HG03064 (cell line): ENCODE results near the gene CEP112.
"Not testable (repeated sequence)": the region's sequence is repeated elsewhere in the genome, so short reads cannot be mapped to it uniquely, and the experiment has no call there.

ENCODE experiments used
- ATAC-seq: cut with Tn5 transposase; IDR thresholded peaks from one replicate; pipeline ENCODE4 v1.9.1; 2021; ENCODE audit warnings: low read depth; ENCODE audit not compliant: unreplicated experiment

Gene CEP112

DNA sequence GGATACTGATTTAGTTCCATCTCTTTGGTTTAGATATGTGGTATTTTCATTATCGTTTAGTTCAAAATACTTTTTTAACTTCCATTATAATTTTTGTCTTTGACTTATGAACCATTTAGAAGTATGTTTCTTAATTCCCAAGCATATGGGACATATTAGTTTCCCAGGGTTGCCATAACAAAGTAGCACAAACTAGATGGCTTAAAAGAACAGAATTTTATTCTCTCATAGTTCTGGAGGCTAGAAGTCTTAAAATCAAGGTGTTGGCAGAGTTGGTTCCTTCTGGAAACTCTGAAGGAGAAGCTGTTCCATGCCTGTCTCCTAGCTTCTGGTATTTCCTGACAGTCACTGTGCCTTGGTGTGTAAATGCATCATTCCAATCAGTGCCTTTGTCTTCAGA is 339.0 kb downstream of the CEP112 start:
- ATAC-seq, result no peak

DNA sequence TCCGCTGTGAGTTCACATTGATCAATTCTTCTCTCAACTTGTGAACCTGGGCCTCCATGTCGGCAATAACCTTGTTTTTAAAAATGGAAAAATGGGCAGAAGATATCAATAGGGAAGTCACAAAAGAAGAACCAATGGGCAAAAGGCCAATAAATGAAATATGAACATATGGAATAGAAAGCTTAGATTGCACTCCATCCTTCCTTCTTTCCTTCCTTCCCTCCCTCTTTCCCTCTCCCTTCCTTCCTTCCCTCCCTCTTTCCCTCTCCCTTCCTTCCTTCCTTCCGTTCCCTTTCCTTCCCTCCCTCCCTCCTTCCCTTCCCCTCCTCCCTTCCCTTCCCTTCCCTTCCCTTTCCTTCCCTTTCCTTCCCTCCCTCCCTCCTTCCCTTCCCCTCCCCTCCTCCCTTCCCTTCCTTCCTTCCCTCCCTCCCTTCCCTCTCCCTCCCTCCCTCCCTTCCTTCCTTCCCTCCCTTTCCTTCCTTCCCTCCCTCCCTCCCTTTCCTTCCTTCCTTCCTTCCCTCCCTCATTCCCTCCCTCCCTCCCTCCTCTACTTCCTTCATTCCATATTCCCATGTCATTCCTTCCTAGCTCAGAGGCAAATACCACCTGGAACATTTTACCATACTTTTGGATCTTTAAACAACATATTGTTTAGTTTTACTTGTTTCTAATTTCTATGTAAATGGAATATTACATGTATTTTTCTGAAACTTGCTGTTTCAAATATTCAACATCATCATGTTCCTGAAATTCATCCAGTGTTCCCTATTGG is 339.8 kb downstream of the CEP112 start:
- no peak for ATAC-seq

DNA sequence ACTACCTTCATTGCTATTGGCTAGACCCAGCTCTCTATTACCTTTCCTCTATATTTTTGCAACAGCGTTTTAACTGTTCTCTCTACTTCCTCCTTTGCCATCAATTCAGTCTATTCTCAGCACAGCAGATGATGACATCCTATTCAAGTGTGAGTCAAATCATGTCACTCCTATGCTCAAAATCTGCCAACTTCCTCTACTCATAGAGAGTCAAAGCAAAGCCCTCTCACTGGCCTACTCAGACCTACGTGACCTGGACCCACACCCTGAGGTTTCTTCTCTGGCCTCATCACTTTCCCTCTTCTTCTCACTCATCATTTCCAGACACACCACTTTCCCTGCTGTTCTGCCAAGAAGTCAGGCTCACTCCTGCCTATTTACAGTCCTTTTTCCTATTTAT is 341.4 kb downstream of the CEP112 start:
- ATAC-seq, result no peak

DNA sequence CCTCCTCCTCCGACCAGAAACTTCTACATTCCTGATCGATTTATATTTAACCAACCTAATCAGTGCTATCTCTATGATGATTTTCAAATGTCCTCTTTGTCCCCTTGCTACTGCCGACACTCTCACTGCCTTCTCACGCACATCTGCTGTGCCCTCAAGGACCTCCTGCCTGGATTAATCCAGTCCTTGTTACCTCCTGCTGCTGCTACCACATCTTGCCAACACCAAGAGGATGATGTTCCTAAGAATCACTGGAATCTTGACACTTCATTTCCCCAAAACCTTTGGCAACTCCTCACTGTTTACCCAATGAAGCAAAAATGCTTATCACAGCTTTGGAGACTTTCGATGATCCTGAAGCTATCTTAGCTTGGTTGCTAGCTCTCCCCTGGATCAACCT is 343.2 kb downstream of the CEP112 start:
- no peak for ATAC-seq

DNA sequence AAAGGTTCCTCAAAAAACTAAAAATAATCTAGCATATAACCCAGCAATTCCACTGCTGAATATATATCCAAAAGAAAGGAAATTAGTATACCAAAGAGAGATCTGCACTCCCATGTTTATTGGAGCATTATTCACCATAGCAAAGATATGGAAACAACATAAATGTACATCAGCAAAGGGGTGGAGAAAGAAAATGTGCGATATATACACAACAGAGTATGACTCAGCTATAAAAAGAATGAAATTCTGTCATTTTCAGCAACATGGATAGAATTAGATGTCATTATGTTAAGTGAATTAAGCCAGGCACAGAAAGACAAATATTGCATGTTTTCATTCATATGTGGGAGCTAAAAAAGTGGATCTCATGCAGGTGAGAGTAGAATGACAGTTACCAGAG is 350.8 kb downstream of the CEP112 start:
- no peak for ATAC-seq

DNA sequence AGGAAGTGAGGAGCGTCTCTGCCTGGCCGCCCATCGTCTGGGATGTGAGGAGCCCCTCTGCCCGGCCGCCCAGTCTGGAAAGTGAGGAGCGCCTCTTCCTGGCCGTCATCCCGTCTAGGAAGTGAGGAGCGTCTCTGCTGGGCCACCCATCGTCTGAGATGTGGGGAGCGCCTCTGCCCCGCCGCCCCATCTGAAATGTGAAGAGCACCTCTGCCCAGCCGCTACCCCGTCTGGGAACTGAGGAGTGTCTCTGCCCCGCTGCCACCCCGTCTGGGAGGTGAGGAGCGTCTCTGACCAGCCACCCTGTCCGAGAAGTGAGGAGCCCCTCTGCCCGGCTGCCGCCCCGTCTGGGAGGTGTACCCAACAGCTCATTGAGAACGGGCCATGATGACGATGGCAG is 354.7 kb downstream of the CEP112 start:
- not testable (repeated sequence) for ATAC-seq

DNA sequence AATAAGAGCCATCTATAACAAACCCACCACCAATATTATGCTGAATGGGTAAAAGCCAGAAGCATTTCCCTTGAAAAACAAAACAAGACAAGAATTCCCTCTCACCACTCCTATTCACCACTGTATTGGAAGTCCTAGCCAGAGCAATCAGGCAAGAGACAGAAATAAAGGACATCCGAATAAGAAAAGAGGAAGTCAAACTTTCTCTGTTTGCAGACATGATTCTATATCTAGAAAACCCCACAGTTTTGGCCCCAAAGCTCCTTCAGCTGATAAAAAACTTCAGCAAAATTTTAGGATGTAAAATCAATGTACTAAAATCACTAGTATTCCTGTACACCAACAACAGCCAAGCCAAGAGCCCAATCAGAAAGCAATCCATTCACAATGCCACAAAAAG is 358.7 kb downstream of the CEP112 start:
- no peak for ATAC-seq

DNA sequence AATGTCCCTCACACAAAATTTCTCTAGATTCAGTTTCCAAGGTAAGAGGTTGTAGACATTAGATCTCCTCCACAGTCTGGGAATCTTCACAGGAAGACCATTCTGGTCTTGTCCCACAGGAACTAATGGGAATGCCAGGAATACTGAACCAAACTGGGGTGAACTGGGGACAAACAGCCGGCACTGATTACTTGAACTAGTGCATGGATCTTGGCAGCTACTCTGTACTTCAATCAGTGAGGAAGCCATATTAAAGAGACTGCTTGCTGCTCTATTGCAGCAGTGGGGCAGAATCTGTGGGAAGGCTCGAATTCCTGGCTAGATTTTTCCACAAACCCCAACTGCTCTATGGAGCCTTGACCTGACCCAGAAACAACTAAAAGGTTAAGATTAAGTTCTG is 361.6 kb downstream of the CEP112 start:
- no peak for ATAC-seq

DNA sequence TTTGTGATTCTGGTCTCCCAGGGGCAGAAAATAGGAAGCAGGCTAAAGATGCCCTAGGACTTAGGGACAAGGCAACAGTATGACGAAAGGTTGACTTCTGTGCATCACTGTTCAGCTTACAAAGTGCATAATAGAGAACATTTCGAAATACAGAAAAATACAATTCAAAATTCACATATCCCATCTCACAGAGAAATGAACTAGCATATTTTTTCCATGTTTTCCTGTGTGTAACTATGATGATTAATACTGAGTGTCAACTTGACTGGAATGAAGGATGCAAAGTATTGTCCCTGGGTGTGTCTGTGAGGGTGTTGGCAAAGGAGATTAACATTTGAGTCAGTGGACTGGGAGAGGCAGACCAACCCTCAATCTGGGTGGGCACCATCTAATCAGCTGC is 365.4 kb downstream of the CEP112 start:
- ATAC-seq, result not testable (repeated sequence)

DNA sequence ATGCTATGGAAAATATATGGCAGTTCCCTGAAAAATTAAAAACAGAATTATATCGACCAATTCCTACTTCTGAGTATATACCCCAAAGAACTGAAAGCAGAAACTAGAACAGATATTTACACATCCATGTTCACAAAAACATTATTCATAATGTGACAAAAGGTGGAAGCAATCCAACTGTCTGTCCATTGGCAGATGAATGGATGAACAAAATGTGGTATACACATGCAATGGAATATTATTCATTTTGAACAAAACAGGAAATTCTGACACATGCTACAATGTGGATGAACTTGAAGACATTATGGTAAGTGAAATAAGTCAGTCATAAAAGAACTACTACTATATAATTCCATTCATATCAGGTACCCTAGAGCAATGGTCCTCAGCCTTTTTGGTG is 367.0 kb downstream of the CEP112 start:
- ATAC-seq, result no peak

DNA sequence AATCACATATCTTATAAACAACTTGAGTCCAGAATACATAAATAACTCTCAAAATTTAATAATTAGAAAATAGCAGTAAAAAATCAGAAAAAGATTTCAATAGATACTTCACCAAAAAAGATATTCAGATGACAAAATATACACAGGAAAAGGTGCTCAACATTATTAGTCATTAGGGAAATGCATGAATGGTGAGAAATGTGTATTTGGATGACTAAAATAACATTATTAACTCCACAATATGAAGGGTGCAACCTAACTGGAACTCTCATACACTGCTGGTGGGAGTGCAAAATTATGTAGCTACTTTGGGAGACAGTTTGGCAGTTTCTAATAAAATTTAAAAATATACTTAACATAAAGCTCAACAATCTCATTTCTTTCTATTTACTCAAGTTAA is 368.2 kb downstream of the CEP112 start:
- ATAC-seq, result no peak

DNA sequence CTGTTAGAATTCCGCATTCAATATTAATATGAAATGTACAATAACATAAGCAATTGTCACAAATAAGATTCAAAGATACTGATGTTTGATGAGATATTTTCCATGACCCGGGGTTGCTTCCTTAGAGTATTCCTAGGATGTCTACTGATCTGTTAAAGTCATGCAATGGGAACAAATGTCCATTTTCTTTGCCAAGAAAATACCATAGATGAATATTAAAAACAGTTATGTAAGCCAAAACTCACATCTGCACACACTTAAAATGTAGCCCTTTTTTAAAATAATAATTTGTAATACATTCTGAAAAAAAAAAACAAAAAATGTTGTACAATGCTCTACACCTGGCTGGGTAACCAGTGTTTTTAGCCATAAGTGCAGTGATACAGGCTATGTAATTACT is 371.1 kb downstream of the CEP112 start:
- ATAC-seq, result no peak

DNA sequence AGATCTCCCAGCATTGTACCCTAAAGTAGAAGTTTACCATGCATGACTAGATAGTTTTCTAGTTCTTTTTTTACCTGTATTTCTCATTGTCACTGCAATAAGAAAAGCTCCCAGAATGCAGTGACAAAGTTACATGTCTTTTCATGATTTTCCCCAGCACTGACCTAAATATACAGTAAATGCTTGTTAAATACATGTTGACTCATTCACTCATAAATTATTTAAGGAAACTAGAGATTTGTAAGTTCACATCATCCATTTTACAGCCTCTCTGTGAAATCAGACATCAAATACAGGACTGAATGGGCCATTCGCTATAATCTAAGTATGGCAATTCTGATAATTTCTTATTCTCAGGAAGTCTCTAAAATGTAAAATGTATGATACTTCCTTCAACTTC is 371.6 kb downstream of the CEP112 start:
- no peak for ATAC-seq

DNA sequence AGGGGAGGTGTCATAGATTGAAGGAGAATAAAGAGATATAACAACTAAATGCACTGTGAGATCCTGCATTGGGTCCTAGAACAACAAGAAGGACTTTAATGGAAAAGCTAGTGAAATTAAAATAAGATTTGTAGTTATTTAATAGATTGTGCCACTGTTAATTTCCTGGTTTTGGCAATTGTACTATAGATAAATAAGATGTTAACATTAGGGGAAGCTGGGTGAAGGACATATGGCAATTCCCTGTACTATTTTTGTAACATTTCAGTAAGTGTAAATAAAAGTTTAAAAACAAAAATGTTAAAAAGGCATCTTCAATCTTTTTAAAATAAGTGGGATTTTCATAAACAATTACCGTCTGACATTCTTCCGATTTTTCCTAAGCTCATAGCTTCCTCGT is 372.1 kb downstream of the CEP112 start:
- ATAC-seq, result no peak

DNA sequence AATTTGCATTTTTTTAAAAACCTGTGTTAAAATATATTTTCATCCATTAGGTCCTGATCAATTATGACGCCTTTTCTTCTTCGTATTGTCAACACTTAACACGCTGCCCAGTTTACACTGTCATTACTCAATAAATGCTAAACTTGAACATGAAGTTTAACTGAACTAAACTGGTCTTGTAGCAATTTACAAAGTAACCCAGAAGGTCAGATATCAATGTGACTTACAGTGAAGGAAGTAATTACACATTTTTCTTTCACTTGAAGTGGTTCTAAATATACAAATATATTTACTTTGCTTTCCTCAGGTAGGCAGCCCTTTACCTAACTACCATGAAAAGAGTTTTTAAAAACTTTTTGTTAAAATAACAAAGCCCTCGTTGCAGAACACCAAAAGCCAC is 374.0 kb downstream of the CEP112 start:
- no peak for ATAC-seq

DNA sequence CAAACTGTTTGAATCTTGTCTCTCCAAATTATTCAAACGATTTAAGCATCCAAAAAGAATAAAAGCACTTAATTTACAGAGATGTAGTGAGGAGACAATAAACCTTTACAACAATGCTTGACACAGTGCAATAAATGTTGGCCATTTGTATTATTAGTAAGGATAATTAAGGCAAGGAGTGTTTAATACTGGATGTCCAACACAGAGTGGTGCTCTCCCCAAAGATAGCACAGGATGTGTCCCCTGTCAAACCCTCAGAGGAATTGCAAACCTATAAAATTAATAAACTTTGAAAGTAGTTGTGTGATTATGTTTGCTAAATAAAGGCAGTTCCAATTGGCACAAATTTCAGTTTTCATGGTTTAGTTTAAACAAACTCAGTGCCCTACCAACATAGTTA is 377.5 kb downstream of the CEP112 start:
- ATAC-seq, result no peak

DNA sequence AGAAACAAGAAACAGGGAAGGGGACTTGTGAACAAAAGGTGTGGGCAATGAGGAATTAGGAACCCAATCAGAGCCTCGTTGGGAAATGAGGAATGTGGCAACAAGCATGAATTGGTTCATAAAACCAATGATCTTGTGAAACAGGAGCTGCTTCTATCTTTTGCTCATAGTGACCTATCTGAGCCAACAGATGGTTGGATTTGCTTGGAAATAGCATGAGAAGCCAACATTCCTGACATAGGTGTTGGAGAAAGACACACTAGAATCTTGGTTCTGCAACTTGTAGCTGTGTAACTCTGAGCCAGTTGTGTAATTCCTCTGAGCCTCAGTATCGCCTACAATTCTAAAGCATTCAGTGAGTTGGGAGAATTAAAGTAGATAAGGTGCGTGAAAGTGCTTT is 378.6 kb downstream of the CEP112 start:
- ATAC-seq, result no peak

DNA sequence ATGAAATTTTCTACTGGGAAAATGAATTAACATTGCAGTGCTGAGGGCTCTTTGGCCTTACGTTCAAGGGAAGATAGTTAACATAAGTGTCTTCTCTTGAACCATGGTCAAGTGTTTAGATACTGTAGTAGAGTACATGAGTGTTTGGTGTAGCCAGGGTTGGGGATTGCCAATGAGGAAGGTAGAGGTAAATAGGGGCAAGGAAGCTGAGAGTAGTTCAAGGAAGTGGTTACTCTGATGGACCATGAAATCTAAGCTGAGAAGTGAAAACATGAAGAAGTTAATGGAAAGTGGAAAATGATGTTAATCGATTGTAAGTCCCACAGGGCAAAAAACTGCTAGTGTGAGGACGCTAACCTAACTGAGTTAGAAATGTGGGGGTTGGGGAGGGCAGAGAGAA is 380.9 kb downstream of the CEP112 start:
- no peak for ATAC-seq

DNA sequence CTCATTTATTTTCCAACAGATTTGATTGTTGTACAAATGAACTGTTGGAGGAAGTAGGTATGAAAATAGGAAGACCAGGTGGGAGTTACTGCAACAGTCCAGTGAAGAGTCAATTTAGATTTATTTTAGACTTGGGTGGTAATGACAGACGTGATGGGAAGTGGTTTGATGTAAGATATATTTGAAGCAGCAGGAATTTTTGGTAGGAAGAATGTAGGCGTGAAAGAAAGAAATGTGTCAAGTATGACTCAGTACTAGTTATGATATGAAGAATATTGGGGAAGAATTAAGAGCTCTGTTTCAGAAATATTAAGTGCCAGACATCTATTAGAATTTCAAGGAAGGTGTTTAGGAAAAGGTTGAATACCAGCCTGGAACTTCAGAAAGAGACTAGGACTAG is 382.6 kb downstream of the CEP112 start:
- ATAC-seq, result no peak

DNA sequence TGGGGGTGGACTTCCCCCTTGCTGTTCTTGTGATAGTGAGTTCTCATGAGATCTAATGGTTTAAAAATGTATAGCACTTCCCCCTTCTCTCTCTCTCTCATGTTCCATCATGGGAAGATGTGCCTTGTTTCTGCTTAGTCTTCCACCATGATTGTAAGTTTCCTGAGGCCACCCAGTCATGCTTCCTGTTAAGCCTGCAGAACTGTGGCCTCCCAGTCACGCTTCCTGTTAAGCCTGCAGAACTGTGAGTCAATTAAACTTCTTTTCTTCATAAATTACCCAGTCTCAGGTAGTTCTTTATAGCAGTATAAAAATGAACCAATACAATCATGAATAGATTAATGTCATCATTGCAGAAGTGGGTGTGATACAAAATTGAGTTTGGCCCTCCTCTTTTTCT is 383.4 kb downstream of the CEP112 start:
- not testable (repeated sequence) for ATAC-seq

DNA sequence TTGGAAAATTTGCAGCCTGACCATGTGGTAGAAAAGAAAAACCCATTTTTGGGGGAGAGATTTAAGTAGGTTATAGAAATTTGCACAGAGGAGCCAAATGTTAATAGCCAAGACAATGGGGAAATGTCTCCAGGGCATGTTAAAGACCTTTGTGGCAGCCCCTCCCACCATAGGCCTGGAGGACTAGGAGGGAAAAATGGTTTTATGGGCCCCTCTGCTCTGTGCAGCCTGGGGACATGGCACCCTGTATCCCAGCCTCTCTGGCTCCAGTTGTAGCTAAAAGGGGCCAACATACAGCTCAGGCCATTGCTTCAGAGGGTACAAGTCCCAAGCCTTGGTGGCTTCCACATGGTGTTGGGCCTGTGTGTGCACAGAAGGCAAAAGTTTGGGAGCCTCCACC is 384.6 kb downstream of the CEP112 start:
- no peak for ATAC-seq

DNA sequence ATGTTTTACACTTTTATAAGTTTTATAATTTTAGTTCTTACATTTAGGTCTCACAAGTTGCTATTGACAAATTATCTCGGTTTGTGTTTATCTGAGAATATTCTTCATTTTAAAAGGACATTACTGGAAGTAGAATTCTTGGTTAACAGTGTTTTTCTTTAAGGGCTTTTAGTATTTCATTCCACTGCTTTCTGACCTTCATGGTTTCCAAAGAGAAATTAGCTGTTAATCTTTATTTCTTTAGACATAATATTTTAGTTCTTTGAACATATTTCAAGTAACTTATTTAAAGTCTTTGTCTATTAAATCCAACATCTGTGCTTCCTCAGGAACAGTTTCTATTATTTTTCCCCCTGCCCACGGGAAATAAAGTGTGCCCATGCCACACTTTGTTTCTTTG is 390.4 kb downstream of the CEP112 start:
- ATAC-seq, result no peak

DNA sequence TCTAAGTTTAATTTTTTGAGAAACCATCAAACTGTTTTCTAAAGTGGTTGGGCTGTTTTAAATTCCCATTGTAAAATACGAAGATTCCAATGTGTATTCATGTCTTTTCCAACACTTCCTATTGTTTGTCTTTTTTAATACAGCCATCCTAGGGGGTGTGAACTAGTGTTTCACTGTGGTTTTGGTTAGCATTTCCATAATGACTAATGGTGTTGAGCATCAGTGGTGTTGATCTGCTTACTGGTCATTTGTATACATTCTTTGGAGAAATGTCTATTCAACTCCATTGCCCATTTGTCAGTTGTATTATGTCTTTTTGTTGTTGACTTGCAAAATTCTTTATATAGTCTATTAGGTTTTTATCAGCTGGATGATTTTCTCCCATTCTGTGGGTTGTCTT is 391.3 kb downstream of the CEP112 start:
- no peak for ATAC-seq
